SK-N-SH (cell line): ENCODE results near the gene KEAP1. TPM values are rescaled to one million over a fixed set of nuclear protein-coding genes. Genes with fewer than 3 reads are reported as not detected.

Source experiments
- CTCF ChIA-PET: fragments of 300-600, 350-600 bp; formaldehyde crosslinking; extraction: SDS; loops from one replicate; lab custom pipeline; 2021; lab: Yijun Ruan, JAX
- POLR2A ChIA-PET: fragments of 350-600 bp; sonication (Branson Sonifier 250); formaldehyde crosslinking; extraction: SDS; loops from one replicate; lab custom pipeline; 2020; ENCODE audit warnings: antibody characterized with exemption, inconsistent platforms; lab: Yijun Ruan, JAX
- DNase-seq: peaks from one replicate; pipeline ENCODE4 v3.0.0; 2012
- H2AFZ ChIP-seq: fragments of 200-600 bp; sonication (generic); 2 replicates; pipeline ENCODE4 v1.8.1; 2016; ENCODE audit warnings: antibody characterized with exemption, mild to moderate bottlenecking, low read depth
- H3F3A ChIP-seq: fragments of 200-600 bp; sonication (generic); replicated peaks from 2 replicates; pipeline ENCODE3; 2016; ENCODE audit warnings: antibody characterized with exemption, mild to moderate bottlenecking; ENCODE audit not compliant: insufficient read depth
- H3K27ac ChIP-seq, 2 experiments: fragments of 200-500 bp in 1 of 2; fragments of 200-600 bp in 1 of 2; sonication (Bioruptor generic) in 1 of 2; sonication (generic), shearing (Covaris generic) in 1 of 2; 2 replicates each; pipeline versions ENCODE4 v1.5.1 to v1.6.1; 2014 to 2016; ENCODE audit warnings: low read depth in 2 of 2, inconsistent platforms in 1 of 2, low read length in 1 of 2, mild to moderate bottlenecking in 1 of 2, mixed read lengths in 1 of 2
- H3K27me3 ChIP-seq: fragments of 200-600 bp; sonication (generic), shearing (Covaris generic); 2 replicates; pipeline ENCODE4 v1.6.1; 2016; ENCODE audit warnings: mixed run types; ENCODE audit not compliant: insufficient read depth
- H3K36me3 ChIP-seq, 2 experiments: fragments of 200-500 bp in 1 of 2; fragments of 200-600 bp in 1 of 2; sonication (Bioruptor generic) in 1 of 2; sonication (generic) in 1 of 2; replicated peaks in 1 of 2; 2 replicates each; pipeline versions ENCODE3 to v1.5.1; 2014 to 2016; ENCODE audit warnings: low read length in 1 of 2, mild to moderate bottlenecking in 1 of 2; ENCODE audit not compliant: insufficient read depth in 2 of 2, control insufficient read depth in 1 of 2
- H3K4me1 ChIP-seq, 2 experiments: fragments of 200-500 bp in 1 of 2; fragments of 200-600 bp in 1 of 2; sonication (Bioruptor generic) in 1 of 2; sonication (generic), shearing (Covaris generic) in 1 of 2; 2 replicates each; pipeline versions ENCODE4 v1.5.1 to v1.6.1; 2014 to 2016; ENCODE audit warnings: low read depth in 1 of 2, low read length in 1 of 2, mixed run types in 1 of 2; ENCODE audit not compliant: insufficient read depth in 2 of 2, control insufficient read depth in 1 of 2
- H3K4me2 ChIP-seq: fragments of 200-600 bp; sonication (generic), shearing (Covaris generic); 2 replicates; pipeline ENCODE4 v1.6.1; 2017; ENCODE audit warnings: mixed run types
- H3K4me3 ChIP-seq, 2 experiments: fragments of 200-500 bp in 1 of 2; fragments of 200-600 bp in 1 of 2; sonication (Bioruptor generic) in 1 of 2; sonication (generic), shearing (Covaris generic) in 1 of 2; 2 replicates each; pipeline versions ENCODE4 v1.5.1 to v1.8.1; 2014 to 2016; ENCODE audit warnings: low read depth in 2 of 2, inconsistent platforms in 1 of 2, low read length in 1 of 2, mild to moderate bottlenecking in 1 of 2, mixed read lengths in 1 of 2, moderate library complexity in 1 of 2
- H3K79me2 ChIP-seq: fragments of 200-600 bp; sonication (generic); 2 replicates; pipeline ENCODE4 v1.8.1; 2017; ENCODE audit warnings: mild to moderate bottlenecking; ENCODE audit not compliant: insufficient read depth
- H3K9ac ChIP-seq: fragments of 200-600 bp; sonication (generic); 2 replicates; pipeline ENCODE4 v1.6.1; 2017; ENCODE audit warnings: mixed run types
- H3K9me2 ChIP-seq: fragments of 200-600 bp; sonication (generic); 2 replicates; pipeline ENCODE4 v1.6.1; 2017; ENCODE audit warnings: mixed run types
- H3K9me3 ChIP-seq: fragments of 200-600 bp; sonication (generic); 2 replicates; pipeline ENCODE4 v1.6.1; 2017; ENCODE audit warnings: mixed run types, mild to moderate bottlenecking, moderate library complexity
- H4K20me1 ChIP-seq: fragments of 200-600 bp; sonication (generic); 2 replicates; pipeline ENCODE4 v1.6.1; 2017; ENCODE audit warnings: mild to moderate bottlenecking, mixed run types; ENCODE audit not compliant: insufficient read depth
- CHD2 ChIP-seq: fragments of 150-350 bp; IDR thresholded peaks from 2 replicates; pipeline ENCODE4 v1.6.1; 2018; ENCODE audit warnings: low read length; ENCODE audit not compliant: partially characterized antibody
- EP300 ChIP-seq, 2 experiments: IDR thresholded peaks; 2 replicates each; pipeline versions ENCODE4 v1.4.0 to v1.6.1; 2012; ENCODE audit warnings: borderline replicate concordance in 1 of 2, low read depth in 1 of 2, low read length in 1 of 2
- FOXM1 ChIP-seq: IDR thresholded peaks from 2 replicates; pipeline ENCODE4 v1.4.0; 2012; ENCODE audit warnings: low read depth, mild to moderate bottlenecking
- GABPA ChIP-seq: IDR thresholded peaks from 2 replicates; pipeline ENCODE4 v1.4.0; 2012; ENCODE audit warnings: low read depth, mild to moderate bottlenecking
- GATA2 ChIP-seq: sonication (generic); formaldehyde crosslinking; IDR thresholded peaks from 2 replicates; pipeline ENCODE4 v1.5.0; 2020; ENCODE audit warnings: mild to moderate bottlenecking, missing genetic modification reagents
- JUND ChIP-seq: IDR thresholded peaks from 2 replicates; pipeline ENCODE4 v1.4.0; 2012
- MAX ChIP-seq: IDR thresholded peaks from 2 replicates; pipeline ENCODE4 v1.4.0; 2012; ENCODE audit warnings: low read depth
- MEF2A ChIP-seq: IDR thresholded peaks from 2 replicates; pipeline ENCODE4 v1.4.0; 2012; ENCODE audit warnings: low read depth, borderline replicate concordance
- MXI1 ChIP-seq: IDR thresholded peaks from 2 replicates; pipeline ENCODE4 v1.6.1; 2012; ENCODE audit warnings: mild to moderate bottlenecking, low read depth, low read length, improper control_type of control experiment
- NRF1 ChIP-seq: IDR thresholded peaks from 2 replicates; pipeline ENCODE4 v1.6.1; 2012; ENCODE audit warnings: low read depth, mild to moderate bottlenecking, low read length
- POLR2AphosphoS5 ChIP-seq: IDR thresholded peaks from 2 replicates; pipeline ENCODE4 v1.6.1; 2012; ENCODE audit warnings: low read depth, low read length
- RXRA ChIP-seq: IDR thresholded peaks from 2 replicates; pipeline ENCODE4 v1.4.0; 2012; ENCODE audit warnings: low read depth, mild to moderate bottlenecking, borderline replicate concordance
- SIN3A ChIP-seq: IDR thresholded peaks from 2 replicates; pipeline ENCODE4 v1.6.1; 2012; ENCODE audit warnings: low read depth, mild to moderate bottlenecking, low read length, moderate library complexity, borderline replicate concordance
- SMC3 ChIP-seq: IDR thresholded peaks from 2 replicates; pipeline ENCODE4 v1.6.1; 2012; ENCODE audit warnings: low read depth, low read length, improper control_type of control experiment
- TCF12 ChIP-seq: IDR thresholded peaks from 2 replicates; pipeline ENCODE4 v1.4.0; 2012
- USF1 ChIP-seq: IDR thresholded peaks from 2 replicates; pipeline ENCODE4 v1.4.0; 2012; ENCODE audit warnings: low read depth, borderline replicate concordance
- WGBS: methylation state at CpG from one replicate; pipeline ENCODE4 v1.1.6; 2017; ENCODE audit warnings: low lambda C conversion rate; 5-methylcytosine and 5-hydroxymethylcytosine counted together
- polyA plus RNA-seq, 3 experiments: library from polyadenylated mRNA; depleted of rRNA; stranded (reverse); fragments of >200 nt; gene quantifications; 2 replicates each; pipeline ENCODE4 v1.2.3, GENCODE V29; 2012
- TF ChIP-seq, protein P1 (sequence below): IDR thresholded peaks from 2 replicates; pipeline ENCODE4 v1.4.0; 2012; ENCODE audit warnings: low read depth, borderline replicate concordance
- TF ChIP-seq, protein P2 (sequence below): fragments of 150-350 bp; IDR thresholded peaks from 2 replicates; pipeline ENCODE4 v1.6.1; 2016; ENCODE audit warnings: mild to moderate bottlenecking, low read depth, low read length
- TF ChIP-seq, protein P3 (sequence below): fragments of 150-350 bp; IDR thresholded peaks from 2 replicates; pipeline ENCODE4 v1.6.1; 2017; ENCODE audit warnings: antibody characterized with exemption, low read length, low read depth, borderline replicate concordance

KEAP1 gene
- polyA plus RNA-seq, 1 of the 3 experiments (the other 2 are of a cell fraction), result 72.9 TPM

- Histone ChIP-seq H3F3A (peaks cover 3% of the 10 kb centered on the region), H3K9me3 (no peaks in the 10 kb centered on the region), H3K9me2 (no peaks in the 10 kb centered on the region), H3K4me2 (no peak overlapping the region), H3K36me3 (no peaks in the 10 kb centered on the region), H3K9ac (no peak overlapping the region), H3K27ac (no peak overlapping the region), H2AFZ (no peak overlapping the region), H3K79me2 (no peaks in the 10 kb centered on the region), H3K4me1 (no peaks in the 10 kb centered on the region), H3K27me3 (no peaks in the 10 kb centered on the region), H3K4me3 (no peak overlapping the region), H4K20me1 (no peaks in the 10 kb centered on the region)
- TF ChIP-seq MAX, result no peak
- no peak for TF ChIP-seq USF1
- no peak for TF ChIP-seq SMC3
- TF ChIP-seq CHD2, result no peak
- no peak for TF ChIP-seq GATA2 (CRISPR knock-in tag)
- no peak for TF ChIP-seq POLR2AphosphoS5
- TF ChIP-seq, protein P1, sequence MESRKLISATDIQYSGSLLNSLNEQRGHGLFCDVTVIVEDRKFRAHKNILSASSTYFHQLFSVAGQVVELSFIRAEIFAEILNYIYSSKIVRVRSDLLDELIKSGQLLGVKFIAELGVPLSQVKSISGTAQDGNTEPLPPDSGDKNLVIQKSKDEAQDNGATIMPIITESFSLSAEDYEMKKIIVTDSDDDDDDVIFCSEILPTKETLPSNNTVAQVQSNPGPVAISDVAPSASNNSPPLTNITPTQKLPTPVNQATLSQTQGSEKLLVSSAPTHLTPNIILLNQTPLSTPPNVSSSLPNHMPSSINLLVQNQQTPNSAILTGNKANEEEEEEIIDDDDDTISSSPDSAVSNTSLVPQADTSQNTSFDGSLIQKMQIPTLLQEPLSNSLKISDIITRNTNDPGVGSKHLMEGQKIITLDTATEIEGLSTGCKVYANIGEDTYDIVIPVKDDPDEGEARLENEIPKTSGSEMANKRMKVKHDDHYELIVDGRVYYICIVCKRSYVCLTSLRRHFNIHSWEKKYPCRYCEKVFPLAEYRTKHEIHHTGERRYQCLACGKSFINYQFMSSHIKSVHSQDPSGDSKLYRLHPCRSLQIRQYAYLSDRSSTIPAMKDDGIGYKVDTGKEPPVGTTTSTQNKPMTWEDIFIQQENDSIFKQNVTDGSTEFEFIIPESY, result no peak
- TF ChIP-seq FOXM1, result no peak
- TF ChIP-seq, protein P2, sequence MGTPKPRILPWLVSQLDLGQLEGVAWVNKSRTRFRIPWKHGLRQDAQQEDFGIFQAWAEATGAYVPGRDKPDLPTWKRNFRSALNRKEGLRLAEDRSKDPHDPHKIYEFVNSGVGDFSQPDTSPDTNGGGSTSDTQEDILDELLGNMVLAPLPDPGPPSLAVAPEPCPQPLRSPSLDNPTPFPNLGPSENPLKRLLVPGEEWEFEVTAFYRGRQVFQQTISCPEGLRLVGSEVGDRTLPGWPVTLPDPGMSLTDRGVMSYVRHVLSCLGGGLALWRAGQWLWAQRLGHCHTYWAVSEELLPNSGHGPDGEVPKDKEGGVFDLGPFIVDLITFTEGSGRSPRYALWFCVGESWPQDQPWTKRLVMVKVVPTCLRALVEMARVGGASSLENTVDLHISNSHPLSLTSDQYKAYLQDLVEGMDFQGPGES, result no peak
- TF ChIP-seq, protein P3, sequence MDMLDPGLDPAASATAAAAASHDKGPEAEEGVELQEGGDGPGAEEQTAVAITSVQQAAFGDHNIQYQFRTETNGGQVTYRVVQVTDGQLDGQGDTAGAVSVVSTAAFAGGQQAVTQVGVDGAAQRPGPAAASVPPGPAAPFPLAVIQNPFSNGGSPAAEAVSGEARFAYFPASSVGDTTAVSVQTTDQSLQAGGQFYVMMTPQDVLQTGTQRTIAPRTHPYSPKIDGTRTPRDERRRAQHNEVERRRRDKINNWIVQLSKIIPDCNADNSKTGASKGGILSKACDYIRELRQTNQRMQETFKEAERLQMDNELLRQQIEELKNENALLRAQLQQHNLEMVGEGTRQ, result no peak
- ChIA-PET CTCF (interaction anchor here (2.0 kb wide), 1 partner anchor 10 kb away, joined by 4 read pairs; no protein-coding TSS in a partner anchor), POLR2A (no interaction called here)
- no peak for DNase-seq
- whole genome bisulfite sequencing, result 90% methylated on average over 12 of the region's 12 CpGs
Observed at GRCh38 chr19:10468133-10468532, 35.0 kb downstream of the KEAP1 start.

- CTCF ChIA-PET, result interaction anchor here (0.9 to 2.1 kb wide), 5 partner anchors 10 to 114 kb away, joined by 3 to 4 read pairs (median 4); no protein-coding TSS in a partner anchor
- H3K36me3 ChIP-seq, result no peaks in the 10 kb centered on the region
- POLR2A ChIA-PET, result no interaction called here
- peaks cover 3% of the 10 kb centered on the region for H3F3A ChIP-seq
- no peaks in the 10 kb centered on the region for H3K4me1 ChIP-seq
- no peaks in the 10 kb centered on the region for H3K9me2 ChIP-seq
- no peak overlapping the region for H3K9ac ChIP-seq
- H3K79me2 ChIP-seq, result no peaks in the 10 kb centered on the region
- no peak overlapping the region for H3K4me2 ChIP-seq
- H3K27ac ChIP-seq, result no peak overlapping the region
- H3K4me3 ChIP-seq, result no peak overlapping the region
- WGBS, result 86% methylated on average over 4 of the region's 20 CpGs
- H2AFZ ChIP-seq, result no peak overlapping the region
- no peaks in the 10 kb centered on the region for H3K9me3 ChIP-seq
- H4K20me1 ChIP-seq, result no peaks in the 10 kb centered on the region
- DNase-seq, result peak; percentile 8
- no peaks in the 10 kb centered on the region for H3K27me3 ChIP-seq
- TF ChIP-seq MAX, result no peak
- no peak for TF ChIP-seq SIN3A
- TF ChIP-seq, protein P2, result no peak
- TF ChIP-seq RXRA, result no peak
- TF ChIP-seq USF1, result no peak
- TF ChIP-seq JUND, result no peak
- no peak for TF ChIP-seq CHD2
- TF ChIP-seq GABPA, result no peak
- no peak for TF ChIP-seq MEF2A
- no peak for TF ChIP-seq NRF1
- no peak for TF ChIP-seq TCF12
- no peak for TF ChIP-seq MXI1
- TF ChIP-seq EP300 (IDR thresholded peaks at IDR 0.05; ENCODE audit: borderline replicate concordance in 1 of 2, low read depth in 1 of 2, low read length in 1 of 2), result no peak
Observed at GRCh38 chr19:10467104-10467706, 36.0 kb downstream of the KEAP1 start.
